Measurements from ENCODE around the gene THAP3.
A peak's percentile ranks its signal among the peaks of the same experiment; 100 is the strongest.

DNA sequence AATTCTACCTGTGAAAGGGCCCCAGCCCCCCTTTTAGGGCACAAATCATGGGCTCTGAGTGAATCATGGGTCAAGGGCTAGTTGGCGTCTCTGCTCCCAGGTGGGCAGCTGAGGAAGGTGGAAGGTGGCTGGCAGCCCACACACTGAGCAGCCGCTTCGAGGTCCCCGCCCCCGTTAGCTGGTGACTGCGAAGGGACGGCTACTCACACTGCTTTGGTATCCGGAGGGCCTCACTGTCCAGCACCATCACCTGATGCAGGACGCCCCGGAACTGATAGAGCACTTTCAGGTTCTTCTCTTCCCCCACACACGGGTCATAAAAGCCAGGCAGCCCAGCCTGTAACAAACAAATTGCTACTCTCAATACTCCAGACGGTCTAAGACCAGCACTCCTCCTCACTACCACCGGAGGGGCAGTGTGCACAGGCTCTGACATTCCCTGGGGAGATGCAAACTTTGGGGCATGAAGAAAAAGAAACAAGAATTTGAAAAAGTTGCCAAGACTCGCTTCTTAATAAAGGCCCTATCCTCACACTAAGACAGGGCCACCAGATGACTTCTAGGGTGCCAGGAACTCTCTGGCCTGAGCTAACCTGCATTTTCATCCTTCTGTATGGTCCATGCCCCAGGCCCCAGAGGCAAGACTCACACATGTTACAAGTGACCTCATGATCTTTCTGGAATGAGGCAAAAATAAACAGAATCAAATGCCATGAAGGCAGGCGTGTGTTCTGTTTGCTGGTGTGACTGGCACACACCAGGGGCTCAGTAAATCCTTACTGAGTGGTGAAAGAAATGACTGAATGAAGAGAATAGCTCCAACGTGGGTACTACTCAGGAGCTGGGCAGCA is 11.5 kb downstream of the THAP3 start:
- TF ChIP-seq, protein P1, sequence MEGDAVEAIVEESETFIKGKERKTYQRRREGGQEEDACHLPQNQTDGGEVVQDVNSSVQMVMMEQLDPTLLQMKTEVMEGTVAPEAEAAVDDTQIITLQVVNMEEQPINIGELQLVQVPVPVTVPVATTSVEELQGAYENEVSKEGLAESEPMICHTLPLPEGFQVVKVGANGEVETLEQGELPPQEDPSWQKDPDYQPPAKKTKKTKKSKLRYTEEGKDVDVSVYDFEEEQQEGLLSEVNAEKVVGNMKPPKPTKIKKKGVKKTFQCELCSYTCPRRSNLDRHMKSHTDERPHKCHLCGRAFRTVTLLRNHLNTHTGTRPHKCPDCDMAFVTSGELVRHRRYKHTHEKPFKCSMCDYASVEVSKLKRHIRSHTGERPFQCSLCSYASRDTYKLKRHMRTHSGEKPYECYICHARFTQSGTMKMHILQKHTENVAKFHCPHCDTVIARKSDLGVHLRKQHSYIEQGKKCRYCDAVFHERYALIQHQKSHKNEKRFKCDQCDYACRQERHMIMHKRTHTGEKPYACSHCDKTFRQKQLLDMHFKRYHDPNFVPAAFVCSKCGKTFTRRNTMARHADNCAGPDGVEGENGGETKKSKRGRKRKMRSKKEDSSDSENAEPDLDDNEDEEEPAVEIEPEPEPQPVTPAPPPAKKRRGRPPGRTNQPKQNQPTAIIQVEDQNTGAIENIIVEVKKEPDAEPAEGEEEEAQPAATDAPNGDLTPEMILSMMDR (conservative IDR thresholded peaks at IDR 0.05; ENCODE audit: low read depth, low read length) = no peak; the same call in 1 of the 2 replicates
- TF ChIP-seq POLR2A (IDR thresholded peaks at IDR 0.05; ENCODE audit: low read depth, low read length) (no peak), MXI1 (IDR thresholded peaks at IDR 0.05; ENCODE audit: borderline replicate concordance, low read depth, low read length) (peak; percentile 56; the same call in 1 of the 2 replicates), NFE2L2 (IDR thresholded peaks at IDR 0.05; ENCODE audit: low read depth, low read length) (no peak), FOS (IDR thresholded peaks at IDR 0.05; ENCODE audit: low read depth, low read length) (no peak), RFX5 (IDR thresholded peaks at IDR 0.05; ENCODE audit: low read depth, low read length) (no peak)
